Thoracic aorta (tissue), 2 donors: Measurements from ENCODE around the gene CCDC15. TPM values are rescaled to one million over a fixed set of nuclear protein-coding genes. Genes with fewer than 3 reads are reported as not detected.

Source experiments
- ATAC-seq: fragments of 150-250 bp; one replicate; pipeline ENCODE4 v1.8.0; 2017; ENCODE audit warnings: low read depth; ENCODE audit not compliant: insufficient number of reproducible peaks, low FRiP score
- DNase-seq: peaks from one replicate; pipeline ENCODE4 v3.0.0-alpha.2; 2020; ENCODE audit warnings: low spot score
- H3K27ac ChIP-seq, 2 donors: fragments of 200-600 bp; sonication (generic); 1 replicate in 1 of 2; 2 replicates in 1 of 2; pipeline ENCODE4 v1.5.1; 2016; ENCODE audit warnings: mild to moderate bottlenecking in 2 of 2, moderate library complexity in 2 of 2
- H3K27me3 ChIP-seq: fragments of 200-600 bp; sonication (generic); replicated peaks from 2 replicates; pipeline ENCODE4 v1.6.0; 2016; ENCODE audit warnings: mild to moderate bottlenecking; ENCODE audit not compliant: insufficient read depth
- H3K36me3 ChIP-seq: fragments of 200-600 bp; sonication (generic); one replicate; pipeline ENCODE4 v1.5.1; 2016
- H3K4me1 ChIP-seq, 2 donors: fragments of 200-600 bp; sonication (generic); 1 replicate in 1 of 2; 2 replicates in 1 of 2; pipeline versions ENCODE4 v1.5.1 to v1.6.0; 2016; ENCODE audit warnings: low read depth in 2 of 2, mild to moderate bottlenecking in 1 of 2; ENCODE audit not compliant: control insufficient read depth in 1 of 2
- H3K4me3 ChIP-seq: fragments of 200-600 bp; sonication (generic); 2 replicates; pipeline ENCODE4 v1.5.1; 2016; ENCODE audit warnings: mild to moderate bottlenecking
- H3K9me3 ChIP-seq: fragments of 200-600 bp; sonication (generic); 2 replicates; pipeline ENCODE4 v1.5.1; 2016
- CTCF ChIP-seq: fragments of 200-600 bp; sonication (generic); IDR thresholded peaks from one replicate; pipeline ENCODE4 v1.5.1; 2019; ENCODE audit warnings: antibody characterized with exemption
- total RNA-seq, 2 donors: library from RNA; depleted of rRNA; stranded (reverse); fragments of >200 nt; gene quantifications; one replicate each; pipeline versions ENCODE4 v1.1.0 to v1.2.3, GENCODE V29; 2016

Gene CCDC15
- total RNA-seq, 2 donors from 2014 or later: 0.49 to 1.2 TPM

DNA sequence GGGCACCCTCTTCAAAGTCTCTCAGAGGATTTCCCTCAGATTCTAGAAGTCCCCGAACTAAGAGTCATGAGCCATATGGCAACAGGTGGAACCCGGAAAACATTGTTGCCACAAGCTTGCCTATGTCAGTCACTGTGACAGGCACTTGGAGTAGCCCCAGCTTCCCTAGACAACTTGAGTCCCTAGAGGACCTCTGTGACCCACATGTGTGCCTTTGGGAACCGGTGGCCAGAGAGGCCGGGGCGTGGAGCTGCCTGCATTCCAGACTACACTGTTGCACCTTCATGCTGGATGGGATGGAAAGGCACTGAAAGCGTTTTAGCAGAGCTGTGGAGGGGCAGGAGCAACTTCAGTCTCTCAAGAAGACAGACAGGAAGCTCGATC, 121.2 kb downstream of the CCDC15 start:
- no peak for DNase-seq
- no peaks in the 10 kb centered on the region for H3K27me3 ChIP-seq
- TF ChIP-seq CTCF: no peak
- no peak overlapping the region for H3K4me3 ChIP-seq
- H3K36me3 ChIP-seq: no peaks in the 10 kb centered on the region
- no peak for ATAC-seq
- H3K9me3 ChIP-seq: no peaks in the 10 kb centered on the region
- H3K4me1 ChIP-seq: no peaks in the 10 kb centered on the region
- H3K27ac ChIP-seq: no peak overlapping the region

DNA sequence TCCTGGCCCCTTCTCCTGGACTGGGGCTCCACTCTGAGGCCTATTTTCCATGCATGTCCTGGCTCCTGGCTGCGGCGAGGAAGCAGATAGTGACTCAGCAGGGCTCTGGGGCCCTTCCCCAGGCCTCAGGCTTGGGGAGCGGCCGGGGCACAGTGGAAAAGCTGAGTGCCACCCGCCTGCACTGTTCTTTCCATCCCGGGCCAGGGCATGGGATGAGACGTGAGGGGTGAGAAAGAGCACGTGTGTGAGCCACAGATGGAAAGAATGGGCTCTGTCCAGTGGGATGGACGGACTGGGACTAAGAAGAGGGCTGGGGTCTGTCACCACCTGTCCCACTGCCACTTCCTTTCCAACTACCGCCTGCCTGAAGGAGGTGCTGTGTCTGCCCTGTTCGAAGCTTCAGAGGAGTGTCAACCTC, 121.9 kb downstream of the CCDC15 start:
- ATAC-seq (no peak), DNase-seq (no peak)
- TF ChIP-seq CTCF: no peak
- Histone ChIP-seq H3K36me3 (no peaks in the 10 kb centered on the region), H3K27ac (no peak overlapping the region), H3K27me3 (no peaks in the 10 kb centered on the region), H3K4me1 (no peaks in the 10 kb centered on the region), H3K4me3 (no peak overlapping the region), H3K9me3 (no peaks in the 10 kb centered on the region)

DNA sequence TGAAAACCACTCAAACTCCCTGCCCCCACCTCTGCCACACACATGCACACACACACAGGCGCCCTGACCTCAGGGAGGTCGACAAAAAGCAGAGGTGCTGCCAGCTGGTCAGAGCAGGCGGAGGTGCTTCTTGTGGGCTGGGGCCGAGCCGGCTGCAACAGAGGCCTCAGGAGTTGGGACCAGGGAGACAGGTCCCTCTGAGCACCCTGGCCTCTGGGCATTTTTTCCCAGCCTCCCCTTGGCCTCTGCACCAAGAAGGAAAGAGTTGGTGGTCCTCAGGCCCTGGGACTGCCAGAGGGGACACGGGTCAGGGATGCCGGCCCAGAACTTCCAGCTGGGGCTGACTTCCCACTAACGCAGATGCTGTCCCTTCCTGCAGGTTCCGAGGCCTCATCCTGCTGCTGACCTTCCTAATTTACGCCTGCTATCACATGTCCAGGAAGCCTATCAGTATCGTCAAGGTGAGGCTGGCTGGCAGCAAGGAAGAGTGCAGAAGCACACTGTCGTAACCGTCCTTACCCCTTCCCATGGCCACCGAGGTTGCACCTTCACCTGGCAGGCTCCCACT, 122.5 kb downstream of the CCDC15 start:
- H3K4me1 ChIP-seq: no peaks in the 10 kb centered on the region
- H3K27ac ChIP-seq: no peak overlapping the region
- no peak overlapping the region for H3K4me3 ChIP-seq
- no peak for ATAC-seq
- H3K9me3 ChIP-seq: no peaks in the 10 kb centered on the region
- TF ChIP-seq CTCF: no peak
- DNase-seq: no peak
- no peaks in the 10 kb centered on the region for H3K36me3 ChIP-seq
- no peaks in the 10 kb centered on the region for H3K27me3 ChIP-seq

- no peaks in the 10 kb centered on the region for H3K36me3 ChIP-seq
- TF ChIP-seq CTCF: no peak
- ATAC-seq (no peak), DNase-seq (no peak)
- no peak overlapping the region for H3K4me3 ChIP-seq
- no peaks in the 10 kb centered on the region for H3K9me3 ChIP-seq
- no peaks in the 10 kb centered on the region for H3K4me1 ChIP-seq
- no peaks in the 10 kb centered on the region for H3K27me3 ChIP-seq
- H3K27ac ChIP-seq: no peak overlapping the region
These were observed 124.0 kb downstream of the CCDC15 start for GRCh38 chr11:125078016-125078415.

- DNase-seq (no peak), ATAC-seq (no peak)
- no peak overlapping the region for H3K4me3 ChIP-seq
- no peaks in the 10 kb centered on the region for H3K36me3 ChIP-seq
- no peak overlapping the region for H3K27ac ChIP-seq
- no peaks in the 10 kb centered on the region for H3K27me3 ChIP-seq
- no peaks in the 10 kb centered on the region for H3K4me1 ChIP-seq
- no peaks in the 10 kb centered on the region for H3K9me3 ChIP-seq
- no peak for TF ChIP-seq CTCF
These were observed 124.6 kb downstream of the CCDC15 start for GRCh38 chr11:125078516-125079140.
